ENCODE measurements around the gene GINS1.

- TF ChIP-seq POLR2A (IDR thresholded peaks at IDR 0.05) (no peak), CTCF (IDR thresholded peaks at IDR 0.05) (no peak)
Measured at GRCh38 chr20:25471020-25471419, 63.5 kb downstream of the GINS1 start.

Data from ovary (tissue), 3 donors.